GM20000 (cell line): ENCODE measurements around the gene GSK3A.

Experiments
- DNase-seq: peaks from one replicate; pipeline ENCODE4 v3.0.0; 2012; ENCODE audit warnings: low spot score
- TF ChIP-seq, protein P1 (sequence below): IDR thresholded peaks from 2 replicates; pipeline ENCODE4 v1.5.1; 2012; ENCODE audit warnings: mild to moderate bottlenecking, control low read depth; ENCODE audit errors: extremely low read depth, missing control alignments

GSK3A gene

DNA sequence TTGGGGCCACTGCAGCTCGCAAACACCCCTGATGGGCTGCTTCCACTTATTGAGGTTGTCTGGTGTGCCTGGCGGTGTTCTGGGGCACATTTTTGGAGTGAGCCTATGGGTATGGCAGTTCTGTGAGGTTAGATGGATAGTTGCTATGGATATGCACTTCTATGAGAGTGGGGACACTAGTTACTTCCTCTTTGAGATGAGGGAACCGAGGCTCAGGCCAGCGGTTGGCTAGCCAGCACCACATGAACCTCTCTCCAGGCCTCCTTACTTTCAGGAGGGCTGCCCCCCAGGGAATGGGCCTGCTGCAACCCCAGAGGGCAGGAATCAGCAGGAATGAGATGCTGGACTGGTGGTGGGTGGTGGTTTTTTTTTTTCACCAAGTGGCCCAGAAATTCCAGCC is 46.0 kb upstream of the GSK3A start:
- TF ChIP-seq, protein P1, sequence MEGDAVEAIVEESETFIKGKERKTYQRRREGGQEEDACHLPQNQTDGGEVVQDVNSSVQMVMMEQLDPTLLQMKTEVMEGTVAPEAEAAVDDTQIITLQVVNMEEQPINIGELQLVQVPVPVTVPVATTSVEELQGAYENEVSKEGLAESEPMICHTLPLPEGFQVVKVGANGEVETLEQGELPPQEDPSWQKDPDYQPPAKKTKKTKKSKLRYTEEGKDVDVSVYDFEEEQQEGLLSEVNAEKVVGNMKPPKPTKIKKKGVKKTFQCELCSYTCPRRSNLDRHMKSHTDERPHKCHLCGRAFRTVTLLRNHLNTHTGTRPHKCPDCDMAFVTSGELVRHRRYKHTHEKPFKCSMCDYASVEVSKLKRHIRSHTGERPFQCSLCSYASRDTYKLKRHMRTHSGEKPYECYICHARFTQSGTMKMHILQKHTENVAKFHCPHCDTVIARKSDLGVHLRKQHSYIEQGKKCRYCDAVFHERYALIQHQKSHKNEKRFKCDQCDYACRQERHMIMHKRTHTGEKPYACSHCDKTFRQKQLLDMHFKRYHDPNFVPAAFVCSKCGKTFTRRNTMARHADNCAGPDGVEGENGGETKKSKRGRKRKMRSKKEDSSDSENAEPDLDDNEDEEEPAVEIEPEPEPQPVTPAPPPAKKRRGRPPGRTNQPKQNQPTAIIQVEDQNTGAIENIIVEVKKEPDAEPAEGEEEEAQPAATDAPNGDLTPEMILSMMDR, result no peak
- DNase-seq, result no peak

- TF ChIP-seq, protein P1, result no peak
- DNase-seq, result no peak
Measured at GRCh38 chr19:42287827-42288107, 45.4 kb upstream of the GSK3A start.

GRCh38 chr19:42287017-42287826 is 44.8 kb upstream of the GSK3A start:
- TF ChIP-seq, protein P1, result no peak
- no peak for DNase-seq

GRCh38 chr19:42286349-42287016 is 44.1 kb upstream of the GSK3A start:
- no peak for DNase-seq
- TF ChIP-seq, protein P1, result no peak

DNA sequence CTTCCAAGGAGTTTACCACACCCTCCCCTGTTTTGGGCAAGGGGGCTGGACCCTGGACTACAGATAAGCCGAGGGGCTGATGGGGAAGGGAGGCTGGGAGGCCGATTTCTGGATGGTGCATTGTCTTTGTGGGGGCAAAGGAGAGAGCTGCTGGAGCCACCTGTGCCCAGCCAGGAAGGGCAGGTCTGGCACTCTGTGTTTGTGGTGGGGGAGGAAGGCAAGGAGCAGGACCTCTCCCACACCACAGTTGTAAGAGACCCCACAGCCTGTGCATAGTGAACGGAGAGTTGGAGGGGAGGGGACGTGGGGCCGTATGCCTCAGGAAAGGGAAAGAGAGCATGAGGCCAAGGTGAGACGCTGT is 43.6 kb upstream of the GSK3A start:
- no peak for DNase-seq

DNA sequence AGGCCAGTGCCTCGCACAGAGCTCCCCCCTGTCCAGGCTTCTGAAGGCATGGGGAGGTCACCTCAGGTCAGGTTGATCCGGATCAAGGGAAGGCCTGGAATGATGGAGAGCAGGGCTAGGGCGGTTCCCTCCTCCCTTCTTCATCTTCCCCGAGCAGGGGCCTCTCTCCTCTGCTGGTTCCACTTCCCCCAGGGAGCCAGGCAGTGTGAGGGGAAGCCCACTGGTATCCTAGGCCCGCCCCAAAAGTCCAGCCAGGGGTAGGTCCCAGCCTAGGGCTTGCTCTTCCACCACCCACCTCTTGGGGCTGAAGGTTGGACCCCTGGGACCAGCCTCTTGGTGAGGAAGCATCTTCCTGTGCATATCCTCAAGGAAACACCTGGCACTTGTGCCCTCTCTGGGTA is 43.1 kb upstream of the GSK3A start:
- TF ChIP-seq, protein P1, result no peak
- no peak for DNase-seq

More for the DNA sequence above, 43.6 kb upstream of the GSK3A start:
- TF ChIP-seq, protein P1, result no peak

GRCh38 chr19:42284591-42285341 is 42.4 kb upstream of the GSK3A start:
- TF ChIP-seq, protein P1, result no peak
- DNase-seq, result no peak
